Neuron (in vitro differentiated cells): ENCODE data around the gene BSG.

Experiments used
- H2AFZ ChIP-seq: one replicate; pipeline ENCODE4 v1.6.1; 2013; ENCODE audit warnings: low read depth, mild to moderate bottlenecking, inconsistent platforms, low read length, moderate library complexity
- H3K27me3 ChIP-seq: one replicate; pipeline ENCODE4 v1.6.1; 2013; ENCODE audit warnings: low read length; ENCODE audit not compliant: insufficient read depth
- H3K36me3 ChIP-seq: one replicate; pipeline ENCODE4 v1.6.1; 2013; ENCODE audit warnings: low read length; ENCODE audit not compliant: insufficient read depth
- H3K4me1 ChIP-seq: one replicate; pipeline ENCODE4 v1.6.1; 2013; ENCODE audit warnings: low read length; ENCODE audit not compliant: insufficient read depth
- H3K4me3 ChIP-seq: 2 replicates; pipeline ENCODE4 v1.5.1; 2013; ENCODE audit warnings: mild to moderate bottlenecking, low read length, moderate library complexity
- H3K9me3 ChIP-seq: one replicate; pipeline ENCODE4 v1.6.1; 2013; ENCODE audit warnings: low read length

BSG gene

GRCh38 chr19:572140-572742 is at the start of gene BSG:
Gene BSG, plus strand, starts transcription at chr19:572596. Its CDS starts 39 bp downstream, at chr19:572635.
- Histone ChIP-seq H2AFZ (peak within 1 kb of the TSS; percentile 6), H3K4me3 (peak within 1 kb of the TSS; percentile 92), H3K36me3 (peaks cover 9% of the 10 kb centered on the region), H3K4me1 (peaks cover 25% of the 10 kb centered on the region), H3K27me3 (no peaks in the 10 kb centered on the region), H3K9me3 (peaks cover 2% of the 10 kb centered on the region)

GRCh38 chr19:522726-523125 is 49.7 kb upstream of the BSG start:
- H3K9me3 ChIP-seq, result no peaks in the 10 kb centered on the region
- no peak overlapping the region for H2AFZ ChIP-seq
- no peaks in the 10 kb centered on the region for H3K27me3 ChIP-seq
- peaks cover 6% of the 10 kb centered on the region for H3K36me3 ChIP-seq
- no peak overlapping the region for H3K4me3 ChIP-seq
- peaks cover 5% of the 10 kb centered on the region for H3K4me1 ChIP-seq

- H3K9me3 ChIP-seq, result no peaks in the 10 kb centered on the region
Measured at GRCh38 chr19:524062-524674, 48.2 kb upstream of the BSG start.

GRCh38 chr19:525029-525428 is 47.4 kb upstream of the BSG start:
- Histone ChIP-seq H3K9me3 (no peaks in the 10 kb centered on the region), H3K4me3 (no peak overlapping the region), H3K27me3 (no peaks in the 10 kb centered on the region)

More at GRCh38 chr19:524062-524674, 48.2 kb upstream of the BSG start:
- Histone ChIP-seq H3K4me3 (no peak overlapping the region), H3K4me1 (peaks cover 5% of the 10 kb centered on the region), H3K36me3 (peaks cover 6% of the 10 kb centered on the region), H2AFZ (no peak overlapping the region), H3K27me3 (no peaks in the 10 kb centered on the region)

GRCh38 chr19:525857-526419 is 46.5 kb upstream of the BSG start:
- no peaks in the 10 kb centered on the region for H3K36me3 ChIP-seq
- no peaks in the 10 kb centered on the region for H3K27me3 ChIP-seq
- H3K4me3 ChIP-seq, result no peak overlapping the region
- no peaks in the 10 kb centered on the region for H3K9me3 ChIP-seq
- H2AFZ ChIP-seq, result no peak overlapping the region
- peaks cover 5% of the 10 kb centered on the region for H3K4me1 ChIP-seq

More at GRCh38 chr19:525029-525428, 47.4 kb upstream of the BSG start:
- H3K4me1 ChIP-seq, result peaks cover 5% of the 10 kb centered on the region
- H2AFZ ChIP-seq, result no peak overlapping the region
- H3K36me3 ChIP-seq, result peaks cover under 1% of the 10 kb centered on the region

- H3K4me3 ChIP-seq, result peak overlapping the region; percentile 66
- no peaks in the 10 kb centered on the region for H3K27me3 ChIP-seq
- peaks cover 18% of the 10 kb centered on the region for H3K4me1 ChIP-seq
- peaks cover 8% of the 10 kb centered on the region for H3K36me3 ChIP-seq
- peak overlapping the region; percentile 77 for H2AFZ ChIP-seq
- no peaks in the 10 kb centered on the region for H3K9me3 ChIP-seq
Measured at GRCh38 chr19:530134-531008, 42.0 kb upstream of the BSG start.

- H3K36me3 ChIP-seq, result peaks cover 16% of the 10 kb centered on the region
- no peaks in the 10 kb centered on the region for H3K9me3 ChIP-seq
- H2AFZ ChIP-seq, result peak overlapping the region; percentile 77
- peaks cover 15% of the 10 kb centered on the region for H3K4me1 ChIP-seq
- H3K27me3 ChIP-seq, result no peaks in the 10 kb centered on the region
- H3K4me3 ChIP-seq, result peak overlapping the region; percentile 89
Measured at GRCh38 chr19:531009-531752, 41.2 kb upstream of the BSG start.

- Histone ChIP-seq H3K36me3 (peaks cover 24% of the 10 kb centered on the region), H3K27me3 (no peaks in the 10 kb centered on the region), H2AFZ (peak within 1 kb of the TSS; percentile 77), H3K4me1 (peaks cover 13% of the 10 kb centered on the region), H3K4me3 (peak within 1 kb of the TSS; percentile 89), H3K9me3 (no peaks in the 10 kb centered on the region)
Measured at GRCh38 chr19:531753-532560, 40.4 kb upstream of the BSG start, which contains the start of gene CDC34. Gene CDC34, plus strand, starts transcription at chr19:531760. Its CDS starts 172 bp downstream, at chr19:531932.

GRCh38 chr19:532561-533363 is 39.6 kb upstream of the BSG start:
- H3K4me3 ChIP-seq, result peak overlapping the region; percentile 89
- H3K36me3 ChIP-seq, result peaks cover 26% of the 10 kb centered on the region

GRCh38 chr19:533364-534058 is 38.9 kb upstream of the BSG start:
- Histone ChIP-seq H2AFZ (no peak overlapping the region), H3K4me3 (peak overlapping the region; percentile 89), H3K4me1 (peaks cover 13% of the 10 kb centered on the region)

More at GRCh38 chr19:532561-533363, 39.6 kb upstream of the BSG start:
- Histone ChIP-seq H3K27me3 (no peaks in the 10 kb centered on the region), H2AFZ (no peak overlapping the region), H3K9me3 (no peaks in the 10 kb centered on the region), H3K4me1 (peaks cover 13% of the 10 kb centered on the region)

GRCh38 chr19:534088-534487 is 38.3 kb upstream of the BSG start:
- Histone ChIP-seq H3K4me1 (peaks cover 13% of the 10 kb centered on the region), H3K9me3 (no peaks in the 10 kb centered on the region), H3K4me3 (no peak overlapping the region), H2AFZ (no peak overlapping the region), H3K27me3 (no peaks in the 10 kb centered on the region), H3K36me3 (peaks cover 39% of the 10 kb centered on the region)

More at GRCh38 chr19:533364-534058, 38.9 kb upstream of the BSG start:
- Histone ChIP-seq H3K36me3 (peaks cover 34% of the 10 kb centered on the region), H3K9me3 (no peaks in the 10 kb centered on the region), H3K27me3 (no peaks in the 10 kb centered on the region)
